ENCODE data around the gene CDC42BPB. TPM values are rescaled to one million over a fixed set of nuclear protein-coding genes. Genes with fewer than 3 reads are reported as not detected.

CDC42BPB gene
- total RNA-seq, 1 experiment from 2014 or later = 84.4 TPM

DNA sequence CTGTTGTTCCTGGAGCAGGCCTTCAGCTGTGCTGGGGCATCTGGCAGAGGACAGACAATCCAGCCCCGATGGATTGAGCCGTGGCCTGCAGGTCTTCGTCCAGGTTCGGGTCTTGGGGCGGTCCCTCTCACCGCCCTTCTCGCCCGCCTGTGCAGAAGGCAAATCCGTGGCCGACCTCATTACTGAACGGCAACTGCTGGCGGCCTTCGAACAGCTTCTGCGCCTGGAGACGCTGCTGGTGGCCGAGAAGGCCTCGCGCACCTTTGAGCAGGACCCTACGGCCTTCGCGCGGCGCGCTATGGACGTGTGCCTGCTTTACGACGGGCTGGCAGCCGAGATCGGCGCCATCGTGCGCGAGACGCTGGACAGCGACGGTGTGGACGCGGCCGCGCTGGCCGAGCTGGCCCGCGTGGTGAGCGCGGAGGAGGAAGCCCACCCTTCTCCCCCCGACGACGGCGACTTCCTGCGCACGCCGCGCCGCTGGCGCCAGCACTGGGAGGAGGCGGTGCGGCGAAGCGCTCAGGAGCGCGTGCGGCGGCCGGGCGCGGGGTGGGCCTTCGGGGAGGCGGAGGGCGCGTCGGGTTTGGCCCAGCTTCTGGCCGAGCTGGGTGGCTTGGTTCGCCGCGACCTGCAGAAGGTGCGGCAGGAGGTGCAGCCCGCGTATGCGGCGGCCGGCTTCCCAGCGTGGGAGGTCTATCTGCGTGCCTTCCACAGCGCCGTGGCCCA, 44.8 kb upstream of the CDC42BPB start:
- no peak for ATAC-seq
- CTCF ChIA-PET = no interaction called here

DNA sequence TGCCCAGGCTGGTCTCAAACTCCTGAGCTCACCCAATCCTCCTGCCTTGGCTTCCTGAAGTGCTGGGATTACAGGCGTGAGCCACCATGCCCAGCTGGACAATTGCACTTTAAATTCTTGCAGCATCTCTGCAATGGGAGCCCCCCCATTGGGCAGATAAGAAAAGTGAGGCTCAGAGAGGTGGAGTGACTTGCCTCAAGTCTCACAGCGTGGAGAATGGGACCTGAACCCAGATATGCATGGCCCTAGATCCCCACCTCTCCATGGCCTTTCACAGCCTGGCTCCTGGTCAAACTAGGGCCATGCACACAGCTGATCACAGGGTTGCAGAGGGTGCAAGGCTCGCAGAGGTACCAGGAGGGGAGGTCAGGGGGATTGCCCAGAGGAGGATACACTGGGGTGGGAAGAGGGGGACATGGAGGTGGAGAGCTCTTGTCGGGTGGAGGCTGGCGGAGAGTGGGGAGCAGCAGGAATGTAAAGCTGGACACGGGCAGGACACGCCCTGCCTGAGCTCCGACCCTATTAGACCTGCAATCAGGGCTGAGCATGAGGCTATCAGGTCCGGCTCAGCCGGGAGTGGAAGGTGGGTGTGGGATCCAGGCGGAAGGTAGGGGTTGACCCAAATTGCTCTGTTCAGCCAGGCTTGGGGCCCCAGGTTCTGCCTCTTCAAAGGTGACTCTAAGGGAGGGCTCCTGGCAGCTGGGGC, 44.1 kb upstream of the CDC42BPB start:
- CTCF ChIA-PET = interaction anchor here (0.5 kb wide), 1 partner anchor 15 kb away, joined by 3 read pairs; no protein-coding TSS in a partner anchor
- TF ChIP-seq, protein P1, sequence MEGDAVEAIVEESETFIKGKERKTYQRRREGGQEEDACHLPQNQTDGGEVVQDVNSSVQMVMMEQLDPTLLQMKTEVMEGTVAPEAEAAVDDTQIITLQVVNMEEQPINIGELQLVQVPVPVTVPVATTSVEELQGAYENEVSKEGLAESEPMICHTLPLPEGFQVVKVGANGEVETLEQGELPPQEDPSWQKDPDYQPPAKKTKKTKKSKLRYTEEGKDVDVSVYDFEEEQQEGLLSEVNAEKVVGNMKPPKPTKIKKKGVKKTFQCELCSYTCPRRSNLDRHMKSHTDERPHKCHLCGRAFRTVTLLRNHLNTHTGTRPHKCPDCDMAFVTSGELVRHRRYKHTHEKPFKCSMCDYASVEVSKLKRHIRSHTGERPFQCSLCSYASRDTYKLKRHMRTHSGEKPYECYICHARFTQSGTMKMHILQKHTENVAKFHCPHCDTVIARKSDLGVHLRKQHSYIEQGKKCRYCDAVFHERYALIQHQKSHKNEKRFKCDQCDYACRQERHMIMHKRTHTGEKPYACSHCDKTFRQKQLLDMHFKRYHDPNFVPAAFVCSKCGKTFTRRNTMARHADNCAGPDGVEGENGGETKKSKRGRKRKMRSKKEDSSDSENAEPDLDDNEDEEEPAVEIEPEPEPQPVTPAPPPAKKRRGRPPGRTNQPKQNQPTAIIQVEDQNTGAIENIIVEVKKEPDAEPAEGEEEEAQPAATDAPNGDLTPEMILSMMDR (IDR thresholded peaks at IDR 0.05) = no peak
- no peak for TF ChIP-seq SIN3A (IDR thresholded peaks at IDR 0.05; ENCODE audit: borderline replicate concordance, insufficient read depth, low read depth, low read length)
- TF ChIP-seq TCF7L2 (IDR thresholded peaks at IDR 0.05; ENCODE audit: low read depth, low read length) = no peak
- no peak for TF ChIP-seq POLR2AphosphoS5 (IDR thresholded peaks at IDR 0.05; ENCODE audit: low read depth, low read length)
- TF ChIP-seq, protein P2, sequence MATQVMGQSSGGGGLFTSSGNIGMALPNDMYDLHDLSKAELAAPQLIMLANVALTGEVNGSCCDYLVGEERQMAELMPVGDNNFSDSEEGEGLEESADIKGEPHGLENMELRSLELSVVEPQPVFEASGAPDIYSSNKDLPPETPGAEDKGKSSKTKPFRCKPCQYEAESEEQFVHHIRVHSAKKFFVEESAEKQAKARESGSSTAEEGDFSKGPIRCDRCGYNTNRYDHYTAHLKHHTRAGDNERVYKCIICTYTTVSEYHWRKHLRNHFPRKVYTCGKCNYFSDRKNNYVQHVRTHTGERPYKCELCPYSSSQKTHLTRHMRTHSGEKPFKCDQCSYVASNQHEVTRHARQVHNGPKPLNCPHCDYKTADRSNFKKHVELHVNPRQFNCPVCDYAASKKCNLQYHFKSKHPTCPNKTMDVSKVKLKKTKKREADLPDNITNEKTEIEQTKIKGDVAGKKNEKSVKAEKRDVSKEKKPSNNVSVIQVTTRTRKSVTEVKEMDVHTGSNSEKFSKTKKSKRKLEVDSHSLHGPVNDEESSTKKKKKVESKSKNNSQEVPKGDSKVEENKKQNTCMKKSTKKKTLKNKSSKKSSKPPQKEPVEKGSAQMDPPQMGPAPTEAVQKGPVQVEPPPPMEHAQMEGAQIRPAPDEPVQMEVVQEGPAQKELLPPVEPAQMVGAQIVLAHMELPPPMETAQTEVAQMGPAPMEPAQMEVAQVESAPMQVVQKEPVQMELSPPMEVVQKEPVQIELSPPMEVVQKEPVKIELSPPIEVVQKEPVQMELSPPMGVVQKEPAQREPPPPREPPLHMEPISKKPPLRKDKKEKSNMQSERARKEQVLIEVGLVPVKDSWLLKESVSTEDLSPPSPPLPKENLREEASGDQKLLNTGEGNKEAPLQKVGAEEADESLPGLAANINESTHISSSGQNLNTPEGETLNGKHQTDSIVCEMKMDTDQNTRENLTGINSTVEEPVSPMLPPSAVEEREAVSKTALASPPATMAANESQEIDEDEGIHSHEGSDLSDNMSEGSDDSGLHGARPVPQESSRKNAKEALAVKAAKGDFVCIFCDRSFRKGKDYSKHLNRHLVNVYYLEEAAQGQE (IDR thresholded peaks at IDR 0.05; ENCODE audit: insufficient read depth in 1 of 2, low read depth in 2 of 2, low read length in 1 of 2) = no peak

More for the DNA sequence above, 44.8 kb upstream of the CDC42BPB start:
- no peak overlapping the region for H3K4me3 ChIP-seq (ENCODE audit: low read depth in 2 of 2, low read length in 2 of 2)
- TF ChIP-seq POLR2AphosphoS5 (IDR thresholded peaks at IDR 0.05; ENCODE audit: low read depth, low read length) = no peak
- TF ChIP-seq, protein P2 (IDR thresholded peaks at IDR 0.05; ENCODE audit: insufficient read depth in 1 of 2, low read depth in 2 of 2, low read length in 1 of 2) = peak in 1 of 2 experiments; percentile 33; a peak in 1 of 4 replicates
- no peaks in the 10 kb centered on the region for H3K36me3 ChIP-seq (ENCODE audit: control insufficient read depth, insufficient read depth, low read length)
- intact Hi-C loops (cut with micrococcal nuclease; ENCODE audit: unreplicated experiment) = loop anchor here (10.0 kb wide), 1 partner anchor 193 kb away; no protein-coding TSS in a partner anchor
- no TSS peak for BruUV-seq (replicated peaks)
- peaks cover 15% of the 10 kb centered on the region; the same call in 1 of the 2 replicates for H3K4me1 ChIP-seq (ENCODE audit: control insufficient read depth, insufficient read depth, low read length)
- H3K27me3 ChIP-seq (ENCODE audit: control insufficient read depth, insufficient read depth, low read length) = no peaks in the 10 kb centered on the region
- POLR2A ChIA-PET = interaction anchor here (0.6 kb wide), 1 partner anchor 36 kb away, joined by 4 read pairs; no protein-coding TSS in a partner anchor
- in situ Hi-C loops (cut with HindIII; ENCODE audit: low pct_unique_long_range_greater_than_20kb, low sequenced_read_pairs) = no loop called here
- no peak for DNase-seq (ENCODE audit: low read depth, low spot score)
- no peaks in the 10 kb centered on the region for H3K9me3 ChIP-seq (ENCODE audit: control insufficient read depth, insufficient read depth, low read depth, low read length)
- H3K27ac ChIP-seq (ENCODE audit: low read length) = no peak overlapping the region

More for the DNA sequence above, 44.1 kb upstream of the CDC42BPB start:
- POLR2A ChIA-PET = no interaction called here
- Histone ChIP-seq H3K4me3 (ENCODE audit: low read depth in 2 of 2, low read length in 2 of 2) (no peak overlapping the region), H3K36me3 (ENCODE audit: control insufficient read depth, insufficient read depth, low read length) (no peaks in the 10 kb centered on the region), H3K27me3 (ENCODE audit: control insufficient read depth, insufficient read depth, low read length) (no peaks in the 10 kb centered on the region), H3K4me1 (ENCODE audit: control insufficient read depth, insufficient read depth, low read length) (peaks cover 15% of the 10 kb centered on the region; the same call in 1 of the 2 replicates), H3K27ac (ENCODE audit: low read length) (no peak overlapping the region), H3K9me3 (ENCODE audit: control insufficient read depth, insufficient read depth, low read depth, low read length) (no peaks in the 10 kb centered on the region)
- intact Hi-C loops (cut with micrococcal nuclease; ENCODE audit: unreplicated experiment) (loop anchor here (10.0 kb wide), 1 partner anchor 193 kb away; no protein-coding TSS in a partner anchor), in situ Hi-C loops (cut with HindIII; ENCODE audit: low pct_unique_long_range_greater_than_20kb, low sequenced_read_pairs) (no loop called here)
- ATAC-seq (no peak), DNase-seq (ENCODE audit: low read depth, low spot score) (no peak)
- BruUV-seq (replicated peaks) = no TSS peak

Measured in Panc1 (cell line).